HFFc6 (cell line): ENCODE results near the gene ARPC1B. TPM values are rescaled to one million over a fixed set of nuclear protein-coding genes. Genes with fewer than 3 reads are reported as not detected.
A peak's percentile ranks its signal among the peaks of the same experiment; 100 is the strongest.
"Not testable (repeated sequence)": the region's sequence is repeated elsewhere in the genome, so short reads cannot be mapped to it uniquely, and the experiment has no call there.

Source experiments
- DNase-seq: peaks from one replicate; pipeline ENCODE4 v3.0.0-alpha.2; 2018
- H3K27ac Mint-ChIP-seq: 2 replicates; pipeline ENCODE4 v1.8.0; 2020; ENCODE audit warnings: mild to moderate bottlenecking, mixed read lengths
- H3K27me3 Mint-ChIP-seq: 2 replicates; pipeline ENCODE4 v1.8.0; 2021; ENCODE audit warnings: mild to moderate bottlenecking, moderate library complexity, mixed read lengths; ENCODE audit not compliant: insufficient read depth
- H3K36me3 Mint-ChIP-seq: 2 replicates; pipeline ENCODE4 v1.8.0; 2021; ENCODE audit warnings: low read depth, mixed read lengths
- H3K4me1 Mint-ChIP-seq: 2 replicates; pipeline ENCODE4 v1.8.0; 2020; ENCODE audit warnings: low read depth, mixed read lengths
- H3K4me3 Mint-ChIP-seq: 2 replicates; pipeline ENCODE4 v1.8.0; 2020; ENCODE audit warnings: mild to moderate bottlenecking, moderate library complexity, mixed read lengths
- H3K9me3 Mint-ChIP-seq: 2 replicates; pipeline ENCODE4 v1.8.0; 2020; ENCODE audit warnings: mild to moderate bottlenecking, mixed read lengths
- CTCF ChIP-seq: fragments of 200-600 bp; sonication (generic); IDR thresholded peaks from 2 replicates; pipeline ENCODE4 v1.5.0; 2021; ENCODE audit warnings: antibody characterized with exemption, mild to moderate bottlenecking
- total RNA-seq, 6 experiments: library from RNA; stranded (reverse); fragmentation: NEBNext Ultra II Directional; extraction: Animal tissue kit (Norgen Biotek cat#: 25700); gene quantifications; 2 replicates in 1 of 6; 3 replicates in 5 of 6; pipeline ENCODE4 v1.2.3, GENCODE V29; 2021

ARPC1B gene
- total RNA-seq, 6 experiments from 2014 or later: 233 to 281 (median 249) TPM

- not testable (repeated sequence) for H3K4me3 Mint-ChIP-seq, H3K9me3 Mint-ChIP-seq, H3K27me3 Mint-ChIP-seq, H3K27ac Mint-ChIP-seq, H3K4me1 Mint-ChIP-seq
- peak; percentile 71 for DNase-seq
- H3K36me3 Mint-ChIP-seq: peaks cover 48% of the 10 kb centered on the region
- TF ChIP-seq CTCF: peak; percentile 80
Measured at GRCh38 chr7:99415513-99416127, 41.1 kb downstream of the ARPC1B start.

- no peak for TF ChIP-seq CTCF
- Mint-ChIP-seq H3K9me3 (no peaks in the 10 kb centered on the region), H3K4me3 (no peak overlapping the region), H3K4me1 (no peaks in the 10 kb centered on the region), H3K27ac (no peak overlapping the region), H3K27me3 (peaks cover 3% of the 10 kb centered on the region; the same call in 1 of the 2 replicates), H3K36me3 (peaks cover 28% of the 10 kb centered on the region)
- DNase-seq: no peak
Measured at GRCh38 chr7:99418260-99418659, 43.7 kb downstream of the ARPC1B start.

GRCh38 chr7:99419323-99420021 lies 44.9 kb downstream of the ARPC1B start:
- no peak for DNase-seq
- Mint-ChIP-seq H3K9me3 (no peaks in the 10 kb centered on the region), H3K27me3 (peaks cover 3% of the 10 kb centered on the region; the same call in 1 of the 2 replicates), H3K4me3 (no peak overlapping the region), H3K36me3 (peaks cover 28% of the 10 kb centered on the region), H3K4me1 (no peaks in the 10 kb centered on the region), H3K27ac (no peak overlapping the region)
- TF ChIP-seq CTCF: no peak

GRCh38 chr7:99420213-99420612 lies 45.7 kb downstream of the ARPC1B start:
- Mint-ChIP-seq H3K27ac (no peak overlapping the region), H3K4me1 (no peaks in the 10 kb centered on the region), H3K4me3 (no peak overlapping the region), H3K36me3 (peaks cover 26% of the 10 kb centered on the region), H3K9me3 (no peaks in the 10 kb centered on the region), H3K27me3 (peaks cover 3% of the 10 kb centered on the region; the same call in 1 of the 2 replicates)
- DNase-seq: no peak
- TF ChIP-seq CTCF: no peak

DNA sequence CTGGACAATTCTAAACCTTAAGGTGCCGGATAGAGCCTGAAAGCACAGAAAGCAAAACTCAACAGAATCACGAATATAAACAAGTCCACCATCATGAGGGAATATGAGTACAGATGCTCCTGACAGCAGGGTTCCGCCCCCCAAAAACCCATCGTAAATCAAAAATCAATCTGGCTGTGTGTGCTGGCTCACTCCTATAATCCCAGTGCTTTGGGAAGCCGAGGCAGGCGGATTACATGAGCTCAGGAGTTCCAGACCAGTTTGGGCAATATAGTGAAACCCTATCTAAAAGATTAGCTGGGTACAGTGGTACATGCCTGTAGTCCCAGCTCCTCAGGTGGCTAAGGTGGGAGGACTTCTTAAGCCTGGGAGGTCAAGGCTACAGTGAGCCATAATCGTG lies 46.5 kb downstream of the ARPC1B start:
- peaks cover 23% of the 10 kb centered on the region for H3K36me3 Mint-ChIP-seq
- DNase-seq: no peak
- H3K4me1 Mint-ChIP-seq: no peaks in the 10 kb centered on the region
- H3K9me3 Mint-ChIP-seq: no peaks in the 10 kb centered on the region
- no peak overlapping the region for H3K27ac Mint-ChIP-seq
- H3K27me3 Mint-ChIP-seq: peaks cover 3% of the 10 kb centered on the region; the same call in 1 of the 2 replicates
- H3K4me3 Mint-ChIP-seq: no peak overlapping the region
- TF ChIP-seq CTCF: no peak
